Muscle of back (tissue), 13 donors: ENCODE data around the gene EXOC8. TPM values are rescaled to one million over a fixed set of nuclear protein-coding genes. Genes with fewer than 3 reads are reported as not detected.

ENCODE experiments used
- DNase-seq, 3 donors: peaks; one replicate each; pipeline versions ENCODE4 v3.0.0 to v3.0.0-alpha.2; 2013
- long read RNA-seq, 9 donors: transcript quantifications; one replicate each; lab custom pipeline, GENCODE V29; 2026
- polyA plus RNA-seq, 10 donors: library from polyadenylated mRNA; unstranded; fragments of 120-200 nt; gene quantifications; one replicate each; pipeline ENCODE4 v1.2.1, GENCODE V29; 2013; ENCODE audit not compliant: insufficient read length in 10 of 10

Gene EXOC8, protein sequence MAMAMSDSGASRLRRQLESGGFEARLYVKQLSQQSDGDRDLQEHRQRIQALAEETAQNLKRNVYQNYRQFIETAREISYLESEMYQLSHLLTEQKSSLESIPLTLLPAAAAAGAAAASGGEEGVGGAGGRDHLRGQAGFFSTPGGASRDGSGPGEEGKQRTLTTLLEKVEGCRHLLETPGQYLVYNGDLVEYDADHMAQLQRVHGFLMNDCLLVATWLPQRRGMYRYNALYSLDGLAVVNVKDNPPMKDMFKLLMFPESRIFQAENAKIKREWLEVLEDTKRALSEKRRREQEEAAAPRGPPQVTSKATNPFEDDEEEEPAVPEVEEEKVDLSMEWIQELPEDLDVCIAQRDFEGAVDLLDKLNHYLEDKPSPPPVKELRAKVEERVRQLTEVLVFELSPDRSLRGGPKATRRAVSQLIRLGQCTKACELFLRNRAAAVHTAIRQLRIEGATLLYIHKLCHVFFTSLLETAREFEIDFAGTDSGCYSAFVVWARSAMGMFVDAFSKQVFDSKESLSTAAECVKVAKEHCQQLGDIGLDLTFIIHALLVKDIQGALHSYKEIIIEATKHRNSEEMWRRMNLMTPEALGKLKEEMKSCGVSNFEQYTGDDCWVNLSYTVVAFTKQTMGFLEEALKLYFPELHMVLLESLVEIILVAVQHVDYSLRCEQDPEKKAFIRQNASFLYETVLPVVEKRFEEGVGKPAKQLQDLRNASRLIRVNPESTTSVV
- polyA plus RNA-seq = 1 to 10 TPM; 6.1 to 8.8 (median 7.3) TPM
- long read RNA-seq, donor 1, full-length matches to known transcripts = 7 of 7 reads
- long read RNA-seq, donor 1, partial matches to known transcripts = 0 of 7 reads
- long read RNA-seq, donor 1, other reads (novel, unspliced or antisense) = 0 of 7 reads
- long read RNA-seq, donor 2, full-length matches to known transcripts = 3 of 3 reads
- long read RNA-seq, donor 2, partial matches to known transcripts = 0 of 3 reads
- long read RNA-seq, donor 2, other reads (novel, unspliced or antisense) = 0 of 3 reads
- long read RNA-seq, donor 3 = 0 reads
- long read RNA-seq, donor 4, full-length matches to known transcripts = 4 of 4 reads
- long read RNA-seq, donor 4, partial matches to known transcripts = 0 of 4 reads
- long read RNA-seq, donor 4, other reads (novel, unspliced or antisense) = 0 of 4 reads
- long read RNA-seq, donor 5, full-length matches to known transcripts = 8 of 8 reads
- long read RNA-seq, donor 5, partial matches to known transcripts = 0 of 8 reads
- long read RNA-seq, donor 5, other reads (novel, unspliced or antisense) = 0 of 8 reads
- long read RNA-seq, donor 6, full-length matches to known transcripts = 15 of 15 reads
- long read RNA-seq, donor 6, partial matches to known transcripts = 0 of 15 reads
- long read RNA-seq, donor 6, other reads (novel, unspliced or antisense) = 0 of 15 reads
- long read RNA-seq, donor 7, full-length matches to known transcripts = 11 of 11 reads
- long read RNA-seq, donor 7, partial matches to known transcripts = 0 of 11 reads
- long read RNA-seq, donor 7, other reads (novel, unspliced or antisense) = 0 of 11 reads
- long read RNA-seq, donor 8, full-length matches to known transcripts = 15 of 15 reads
- long read RNA-seq, donor 8, partial matches to known transcripts = 0 of 15 reads
- long read RNA-seq, donor 8, other reads (novel, unspliced or antisense) = 0 of 15 reads
- long read RNA-seq, donor 9, full-length matches to known transcripts = 3 of 3 reads
- long read RNA-seq, donor 9, partial matches to known transcripts = 0 of 3 reads
- long read RNA-seq, donor 9, other reads (novel, unspliced or antisense) = 0 of 3 reads

GRCh38 chr1:231337472-231338269 lies at the start of gene EXOC8:
Gene EXOC8, minus strand, starts transcription at chr1:231337852. Its CDS starts 107 bp downstream, at chr1:231337745.
- peak; percentile 98 to 100 (median 100) for DNase-seq

- no peak for DNase-seq
These were observed 48.8 kb upstream of the EXOC8 start for GRCh38 chr1:231386466-231386865.

DNA sequence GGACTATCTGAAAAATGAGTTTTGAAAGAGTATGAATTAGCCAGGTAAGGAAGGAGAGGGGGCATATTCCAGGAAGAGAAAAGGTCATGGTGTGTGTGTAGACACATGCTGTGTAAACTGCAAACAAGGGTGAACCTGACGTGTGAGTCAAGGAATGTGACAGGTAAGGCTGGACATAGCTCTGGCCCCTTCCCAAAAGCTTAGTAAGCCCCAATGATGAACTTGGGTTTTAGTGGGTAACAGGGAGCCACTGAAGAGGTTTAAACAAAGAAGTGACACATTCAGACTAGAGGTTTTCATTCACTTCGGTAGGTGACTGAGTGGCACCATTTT lies 47.7 kb upstream of the EXOC8 start:
- DNase-seq = no peak

DNA sequence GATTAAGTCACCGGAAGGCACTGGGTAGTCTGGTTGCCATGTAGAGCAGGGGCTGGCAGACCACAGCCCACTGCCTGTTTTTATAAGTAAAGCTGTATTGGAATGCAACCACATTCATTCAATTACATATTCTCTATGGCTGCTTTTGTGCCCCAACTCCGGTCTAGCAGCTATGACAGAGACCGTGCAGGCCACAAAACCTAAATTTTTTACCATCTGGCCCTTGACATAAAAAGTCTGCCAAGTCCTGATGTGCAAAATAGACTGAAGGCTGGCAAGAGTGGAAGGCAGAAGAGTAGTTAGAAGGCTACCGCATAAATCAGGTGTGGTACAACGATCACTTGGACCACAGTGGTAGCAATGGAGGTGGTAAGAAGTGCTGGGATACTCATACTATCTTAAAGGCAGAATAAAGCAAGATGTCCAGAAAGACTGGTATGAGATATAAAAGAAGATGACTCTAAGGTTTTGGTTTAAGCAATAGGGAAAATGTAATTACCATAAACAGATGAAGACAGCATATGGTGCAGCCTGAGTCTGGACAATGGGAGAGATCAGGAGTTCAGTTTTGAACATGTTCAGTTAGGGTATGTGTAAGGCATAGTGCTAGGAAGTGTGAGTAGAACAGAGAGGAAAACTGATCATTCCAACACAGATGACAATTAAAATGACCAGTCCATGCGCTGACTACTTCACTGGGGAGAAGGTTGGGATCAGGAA lies 47.2 kb upstream of the EXOC8 start:
- no peak for DNase-seq

DNA sequence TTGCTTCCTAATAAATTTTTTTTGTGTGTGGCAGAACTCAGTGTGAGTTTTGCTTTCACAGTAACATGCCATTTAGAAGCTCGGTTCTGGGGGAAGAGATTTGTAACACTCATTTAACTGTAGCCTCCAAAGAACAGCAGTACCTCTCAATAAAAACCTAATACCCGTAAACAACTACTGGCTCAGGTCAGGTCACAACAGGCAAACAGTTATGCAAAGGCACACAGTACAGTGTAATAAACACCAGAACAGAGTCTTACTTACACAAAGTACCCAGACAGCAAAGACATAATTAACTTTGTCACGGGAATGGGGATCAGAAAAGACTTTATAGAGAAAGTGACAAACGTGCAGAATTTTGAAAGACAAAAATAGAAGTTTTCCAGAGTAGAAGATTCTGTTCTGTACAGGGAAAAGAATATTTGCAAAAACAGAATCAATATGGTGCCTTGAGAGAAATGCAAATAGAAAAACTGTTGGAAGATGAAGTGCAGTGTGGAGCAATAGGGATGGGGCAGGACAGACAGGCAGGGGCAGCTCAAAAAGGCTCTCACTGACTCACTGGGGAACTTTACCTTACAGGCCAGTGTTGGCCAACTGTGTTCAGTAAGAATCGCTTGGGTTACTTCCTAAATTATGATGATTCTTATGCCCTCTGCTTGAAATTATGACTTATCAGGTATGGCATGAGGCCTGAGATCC lies 45.7 kb upstream of the EXOC8 start:
- no peak for DNase-seq

GRCh38 chr1:231382426-231382825 lies 44.8 kb upstream of the EXOC8 start:
- no peak for DNase-seq

GRCh38 chr1:231381729-231382128 lies 44.1 kb upstream of the EXOC8 start:
- DNase-seq = no peak

DNA sequence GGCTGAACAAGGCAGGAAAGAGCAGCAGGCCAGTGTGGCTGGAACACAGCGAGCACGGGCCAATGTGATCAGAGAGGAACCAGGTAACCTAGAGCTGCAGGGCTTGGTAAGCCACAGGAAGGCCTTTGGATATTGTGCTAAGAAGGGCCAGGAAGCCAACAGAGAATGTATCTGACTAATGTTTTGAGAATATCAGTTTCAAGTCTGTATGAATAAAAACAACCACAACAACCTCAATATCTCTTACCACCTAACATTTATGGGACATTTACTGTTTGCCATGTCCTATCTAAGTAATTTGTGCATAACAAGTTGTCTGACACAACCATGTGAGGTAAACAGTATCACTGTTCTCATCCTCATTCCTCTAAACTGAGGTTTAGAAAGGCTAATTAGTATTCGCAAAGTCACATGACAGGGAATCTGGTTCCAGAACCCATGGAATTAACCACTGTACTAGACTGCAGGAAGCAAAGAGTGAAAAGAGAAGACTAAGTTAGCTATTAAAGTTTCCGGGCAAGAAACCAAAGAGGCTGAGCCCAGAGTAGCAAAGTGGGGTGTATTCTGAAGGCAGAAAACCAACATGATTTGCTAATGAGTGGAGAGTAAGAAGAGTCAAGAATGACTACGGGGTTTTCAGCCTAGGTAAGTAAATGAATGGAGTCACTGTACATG lies 39.4 kb upstream of the EXOC8 start:
- DNase-seq = no peak

- DNase-seq = no peak
These were observed 38.4 kb upstream of the EXOC8 start for GRCh38 chr1:231376101-231376500.

GRCh38 chr1:231374394-231374793 lies 36.7 kb upstream of the EXOC8 start:
- DNase-seq = no peak

- DNase-seq = no peak
These were observed 34.8 kb upstream of the EXOC8 start for GRCh38 chr1:231372501-231372900.

GRCh38 chr1:231369282-231369681 lies 31.6 kb upstream of the EXOC8 start:
- DNase-seq = no peak

- DNase-seq = no peak
These were observed 26.5 kb upstream of the EXOC8 start for GRCh38 chr1:231364192-231364591.

DNA sequence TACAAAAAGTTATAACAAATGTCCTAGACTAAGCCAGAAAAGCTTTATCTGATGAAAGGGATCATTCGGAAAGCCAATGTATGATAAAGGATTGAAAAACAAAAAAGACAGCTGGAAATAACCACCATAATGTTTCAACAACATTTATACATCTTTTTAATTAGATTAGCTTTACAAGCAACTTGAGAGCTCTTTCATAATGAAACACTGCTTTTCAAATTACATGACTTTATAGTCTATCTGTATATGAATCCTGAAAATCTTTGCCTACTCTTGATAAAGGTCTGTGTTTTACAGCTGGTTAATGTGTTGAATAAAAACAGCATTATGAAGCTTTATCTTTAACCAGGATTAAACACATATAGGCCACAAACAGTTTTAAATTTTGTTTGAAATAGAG lies 26.0 kb upstream of the EXOC8 start:
- no peak for DNase-seq

DNA sequence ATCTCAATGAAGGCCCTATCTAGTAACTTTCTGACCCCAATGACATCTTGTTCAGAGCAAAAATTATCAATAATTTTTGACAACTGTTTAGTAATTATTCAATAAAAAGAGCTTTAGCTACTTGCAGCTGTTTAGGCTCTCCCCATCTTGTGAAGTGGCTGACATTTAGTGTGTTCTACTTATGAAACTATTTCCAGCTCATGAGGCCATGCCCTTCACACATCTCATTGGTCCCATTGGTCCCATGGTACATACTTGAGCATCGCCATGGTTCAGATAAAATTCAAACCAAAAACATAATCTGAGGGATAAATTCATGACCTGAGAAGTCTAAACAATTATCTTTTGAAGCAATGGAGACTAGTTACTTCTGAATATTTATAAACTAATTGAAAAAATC lies 24.7 kb upstream of the EXOC8 start:
- no peak for DNase-seq

- DNase-seq = peak in 2 of 3 donors; percentile 18 to 60
These were observed 21.5 kb upstream of the EXOC8 start for GRCh38 chr1:231359113-231359512.

DNA sequence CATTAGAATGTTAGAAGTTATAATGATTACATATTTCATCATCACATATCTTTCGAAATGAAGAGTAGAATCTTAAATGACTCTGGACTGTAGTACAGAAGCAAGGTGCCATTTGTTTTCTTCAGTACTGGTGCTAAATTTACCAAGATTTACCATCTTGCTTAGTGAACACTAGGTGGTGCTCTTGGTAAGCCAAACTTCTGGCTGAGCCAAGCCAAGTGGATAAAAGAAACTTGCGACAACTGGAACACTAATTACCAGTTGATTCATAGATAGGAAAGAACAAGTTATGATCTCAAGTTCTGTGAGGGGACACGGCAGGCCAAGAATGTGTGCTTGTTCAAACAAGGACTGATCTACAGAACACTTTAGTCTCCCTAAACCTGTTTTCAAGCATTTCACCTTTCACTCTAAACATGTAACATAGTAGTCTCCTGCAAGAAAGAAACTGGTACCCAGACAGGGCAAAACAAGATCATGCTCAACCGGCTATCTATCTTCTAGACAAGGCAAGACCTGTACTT lies 20.2 kb upstream of the EXOC8 start:
- peak; percentile 53 to 78 (median 64) for DNase-seq
